A172 (cell line): ENCODE results near the gene DSC2. TPM values are rescaled to one million over a fixed set of nuclear protein-coding genes. Genes with fewer than 3 reads are reported as not detected.
"Not testable (repeated sequence)": the region's sequence is repeated elsewhere in the genome, so short reads cannot be mapped to it uniquely, and the experiment has no call there.

Source experiments
- DNase-seq: peaks from one replicate; pipeline ENCODE4 v3.0.0-alpha.2; 2015; ENCODE audit warnings: low spot score
- total RNA-seq: library from RNA; depleted of rRNA; stranded (reverse); fragments of >200 nt; shearing (Covaris generic); gene quantifications from 2 replicates; pipeline ENCODE4 v1.2.3, GENCODE V29; 2014; rRNA removed

DSC2 gene
- total RNA-seq, 1 experiment from 2014 or later: not detected

GRCh38 chr18:31042406-31043181 is 59.6 kb downstream of the DSC2 start, which contains the start of gene DSC3:
Gene DSC3, minus strand, starts transcription at chr18:31042742. Its CDS starts 82 bp downstream, at chr18:31042660.
- no peak for DNase-seq

DNA sequence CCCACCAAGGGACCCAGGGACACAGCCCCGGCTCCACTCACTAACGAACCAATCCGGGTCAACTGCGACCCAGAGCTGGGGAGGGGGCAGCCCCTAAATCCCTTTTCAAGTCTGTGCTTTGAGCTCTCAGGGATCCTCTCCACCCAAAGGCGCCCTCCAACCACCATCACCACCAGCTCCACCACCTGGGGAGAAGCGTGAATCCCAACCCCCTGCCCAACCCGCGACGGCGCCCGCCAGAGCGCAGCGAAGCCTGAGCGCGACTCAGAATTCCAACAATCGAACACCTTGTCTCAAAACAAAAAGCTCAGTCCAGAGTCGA is 60.2 kb downstream of the DSC2 start:
- no peak for DNase-seq

DNA sequence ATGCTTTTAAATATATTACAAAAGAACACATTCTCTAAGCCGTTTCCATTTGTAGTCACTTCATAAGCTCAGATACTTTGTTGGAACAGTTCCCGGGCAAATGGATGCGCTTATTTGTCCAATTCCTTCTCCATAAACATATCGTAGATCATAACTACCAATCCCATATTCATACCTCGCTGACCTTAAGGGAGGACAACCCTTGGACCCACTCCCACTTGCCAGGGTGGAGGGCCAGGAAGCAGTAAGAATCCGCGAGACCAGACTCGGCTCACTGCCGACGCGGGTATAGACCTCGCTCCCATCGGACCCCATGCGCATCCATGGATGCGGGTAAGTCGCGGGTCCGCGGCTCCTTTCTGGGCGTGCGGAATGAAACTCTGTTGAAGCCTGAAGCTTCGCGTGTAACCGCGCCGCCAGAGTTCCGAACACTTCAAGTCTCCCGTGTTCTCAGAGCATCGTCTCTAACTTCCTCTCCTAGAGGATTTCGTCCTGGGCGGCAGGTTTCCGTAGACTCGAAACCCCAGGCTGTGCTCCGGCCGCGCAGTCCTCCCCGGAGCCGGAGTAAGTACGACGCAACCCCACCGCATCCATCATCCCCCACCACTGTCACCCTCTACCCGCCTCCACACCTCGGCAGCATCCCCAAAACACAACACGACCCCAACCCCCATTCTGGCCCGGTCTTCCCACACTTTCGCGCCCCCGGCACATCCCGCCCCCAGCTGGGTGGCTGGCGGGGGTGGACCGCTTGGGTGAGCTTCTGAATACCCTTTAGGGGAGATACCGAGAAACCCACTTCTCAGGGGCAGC is 60.7 kb downstream of the DSC2 start:
- no peak for DNase-seq

GRCh38 chr18:31040686-31041270 is 61.4 kb downstream of the DSC2 start:
- DNase-seq: no peak

DNA sequence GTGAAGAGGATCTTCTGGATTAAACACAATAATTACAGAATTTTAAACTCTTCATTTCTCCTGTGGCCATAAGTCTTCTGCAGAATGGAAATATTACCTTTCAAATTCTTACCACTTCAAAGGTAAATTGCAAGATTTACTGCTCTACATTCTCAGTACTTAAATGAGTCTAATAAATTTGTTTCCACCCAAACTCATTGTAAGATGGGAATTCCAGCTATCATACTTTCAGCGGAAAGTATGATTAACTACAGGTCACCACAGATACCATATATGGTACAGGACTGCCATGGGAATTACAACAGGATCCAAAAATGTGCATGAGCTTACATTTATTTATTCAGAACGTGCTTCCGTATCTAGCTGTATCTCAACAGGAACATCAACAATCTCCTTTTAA is 62.8 kb downstream of the DSC2 start:
- DNase-seq: no peak

DNA sequence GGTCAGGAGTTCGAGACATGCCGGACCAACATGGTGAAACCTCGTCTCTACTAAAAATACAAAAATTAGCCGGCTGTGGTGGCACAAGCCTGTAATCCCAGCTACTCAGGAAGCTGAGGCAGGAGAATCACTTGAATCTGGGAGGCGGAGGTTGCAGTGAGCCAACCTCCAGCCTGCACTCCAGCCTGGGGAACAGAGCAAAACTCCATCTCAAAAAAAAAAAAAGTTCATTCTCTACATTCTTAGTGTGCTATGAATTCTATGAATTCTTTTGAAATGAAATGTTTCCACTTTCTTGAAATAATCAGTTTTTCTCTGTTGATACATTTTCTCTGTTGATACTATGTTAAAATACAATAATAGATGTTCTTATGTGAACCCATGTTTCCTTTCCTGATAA is 64.5 kb downstream of the DSC2 start:
- DNase-seq: not testable (repeated sequence)

DNA sequence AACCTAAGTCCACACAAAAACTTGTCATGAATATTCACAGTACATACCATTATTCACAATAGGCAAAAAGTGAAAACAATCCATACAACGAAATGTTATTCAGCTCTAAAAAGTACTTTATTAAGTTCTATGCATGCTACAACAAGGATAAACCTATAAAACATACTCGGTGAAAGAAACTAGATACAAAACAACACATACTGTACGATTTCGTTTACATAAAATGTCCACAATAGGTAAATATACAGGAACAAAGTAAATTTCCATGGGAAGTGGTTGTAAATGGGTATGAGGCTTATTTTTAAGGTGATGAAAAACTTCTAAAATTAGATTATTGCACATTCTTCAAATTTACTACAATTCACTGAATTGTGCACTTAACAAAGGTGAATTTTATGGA is 67.7 kb downstream of the DSC2 start:
- DNase-seq: no peak

GRCh38 chr18:31030574-31031278 is 71.5 kb downstream of the DSC2 start:
- DNase-seq: no peak

DNA sequence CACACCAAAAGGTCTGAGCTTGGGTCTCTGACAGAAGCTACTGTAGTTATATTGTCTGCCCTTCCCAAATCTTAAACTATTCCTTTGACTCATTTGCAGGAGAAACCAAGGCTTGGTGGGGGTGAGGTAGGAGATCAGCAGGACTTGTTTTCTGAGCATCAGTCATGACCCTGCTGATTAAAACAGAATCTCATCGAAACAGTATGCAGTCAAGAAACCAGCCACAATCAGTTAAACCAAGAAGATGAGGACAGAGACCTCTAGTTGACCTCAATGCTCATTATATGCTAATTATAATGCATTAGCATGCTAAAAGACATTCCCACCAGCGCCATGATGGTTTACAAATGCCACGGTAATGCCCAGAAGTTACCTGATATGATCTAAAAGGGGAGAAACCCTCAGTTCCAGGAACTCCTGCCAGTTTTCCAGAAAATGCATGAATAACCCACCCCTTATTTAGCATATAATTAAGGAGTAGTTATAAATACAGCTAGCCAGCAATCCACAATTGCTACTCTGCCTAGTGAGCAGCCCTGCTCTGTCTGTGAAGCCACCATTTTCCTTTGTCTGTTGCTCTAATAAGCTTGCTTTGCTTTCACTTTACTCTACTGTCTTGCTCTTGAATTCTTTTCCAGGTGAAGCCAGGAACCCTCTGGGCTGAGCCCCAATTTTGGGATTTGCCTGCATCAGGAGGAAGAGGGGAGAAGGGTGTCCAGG is 86.3 kb downstream of the DSC2 start:
- DNase-seq: no peak

GRCh38 chr18:31011455-31011854 is 90.8 kb downstream of the DSC2 start:
- peak; percentile 58 for DNase-seq

GRCh38 chr18:31010601-31011000 is 91.6 kb downstream of the DSC2 start:
- DNase-seq: no peak

Other genes with a start within 250 kb of the DSC2 start
- gene DSC3, start 59.7 kb downstream of the DSC2 start, total RNA-seq: not detected in 2 replicates
- gene DSC1, start 60.4 kb upstream of the DSC2 start, total RNA-seq: not detected in 2 replicates
- not detected in 2 replicates for gene DSG1, start 215.7 kb upstream of the DSC2 start, total RNA-seq